Skeletal muscle cell (primary cell): ENCODE measurements around the gene CYCS.
"Not testable (repeated sequence)": the region's sequence is repeated elsewhere in the genome, so short reads cannot be mapped to it uniquely, and the experiment has no call there.

ENCODE experiments used
- DNase-seq: peaks from one replicate; pipeline ENCODE4 v3.0.0-alpha.2; 2010; ENCODE audit warnings: low read depth
- H3K4me3 ChIP-seq: 2 replicates; pipeline ENCODE4 v1.5.1; 2011; ENCODE audit warnings: low read depth, mild to moderate bottlenecking, control low read depth, low read length, moderate library complexity

Gene CYCS

GRCh38 chr7:25125137-25125946 lies at the start of gene CYCS:
Gene CYCS (minus strand): TSS chr7:25125260. CDS start chr7:25124119, 1,141 bp downstream.
- H3K4me3 ChIP-seq, result peak within 1 kb of the TSS; percentile 92
- DNase-seq, result peak; percentile 100

- H3K4me3 ChIP-seq, result no peak overlapping the region
- no peak for DNase-seq
Measured at GRCh38 chr7:25173184-25173583, 48.1 kb upstream of the CYCS start.

- DNase-seq, result no peak
- no peak overlapping the region for H3K4me3 ChIP-seq
Measured at GRCh38 chr7:25171516-25171915, 46.5 kb upstream of the CYCS start.

GRCh38 chr7:25171071-25171470 lies 46.0 kb upstream of the CYCS start:
- H3K4me3 ChIP-seq, result no peak overlapping the region
- no peak for DNase-seq

- no peak for DNase-seq
- no peak overlapping the region for H3K4me3 ChIP-seq
Measured at GRCh38 chr7:25169683-25170082, 44.6 kb upstream of the CYCS start.

- H3K4me3 ChIP-seq, result no peak overlapping the region
- DNase-seq, result no peak
Measured at GRCh38 chr7:25168145-25168544, 43.1 kb upstream of the CYCS start.

- no peak for DNase-seq
- no peak overlapping the region for H3K4me3 ChIP-seq
Measured at GRCh38 chr7:25167262-25167843, 42.3 kb upstream of the CYCS start.

- not testable (repeated sequence) for DNase-seq, H3K4me3 ChIP-seq
Measured at GRCh38 chr7:25159983-25160596, 35.0 kb upstream of the CYCS start.

GRCh38 chr7:25158966-25159365 lies 33.9 kb upstream of the CYCS start:
- no peak for DNase-seq
- H3K4me3 ChIP-seq, result no peak overlapping the region

- H3K4me3 ChIP-seq, result no peak overlapping the region
- DNase-seq, result no peak
Measured at GRCh38 chr7:25151773-25152172, 26.7 kb upstream of the CYCS start.

GRCh38 chr7:25149836-25150235 lies 24.8 kb upstream of the CYCS start:
- H3K4me3 ChIP-seq, result no peak overlapping the region
- no peak for DNase-seq

GRCh38 chr7:25148772-25149575 lies 23.9 kb upstream of the CYCS start:
- H3K4me3 ChIP-seq, result no peak overlapping the region
- DNase-seq, result no peak

GRCh38 chr7:25143763-25144162 lies 18.7 kb upstream of the CYCS start:
- no peak for DNase-seq
- H3K4me3 ChIP-seq, result no peak overlapping the region

- no peak overlapping the region for H3K4me3 ChIP-seq
- no peak for DNase-seq
Measured at GRCh38 chr7:25139536-25139935, 14.5 kb upstream of the CYCS start.

GRCh38 chr7:25134358-25135010 lies 9.4 kb upstream of the CYCS start:
- no peak overlapping the region for H3K4me3 ChIP-seq
- DNase-seq, result no peak

GRCh38 chr7:25132430-25132829 lies 7.4 kb upstream of the CYCS start:
- DNase-seq, result no peak
- H3K4me3 ChIP-seq, result no peak overlapping the region

GRCh38 chr7:25126751-25127150 lies 1.7 kb upstream of the CYCS start:
- DNase-seq, result no peak

GRCh38 chr7:25124465-25125136 lies 459 bp downstream of the CYCS start:
- H3K4me3 ChIP-seq, result peak overlapping the region; percentile 92

More at GRCh38 chr7:25126751-25127150, 1.7 kb upstream of the CYCS start:
- H3K4me3 ChIP-seq, result no peak overlapping the region

GRCh38 chr7:25122373-25122772 lies 2.7 kb downstream of the CYCS start:
- DNase-seq, result no peak
- H3K4me3 ChIP-seq, result no peak overlapping the region

More at GRCh38 chr7:25124465-25125136, 459 bp downstream of the CYCS start:
- DNase-seq, result no peak
